ENCODE measurements around the gene IRF6. TPM values are rescaled to one million over a fixed set of nuclear protein-coding genes. Genes with fewer than 3 reads are reported as not detected.

IRF6 gene
- 38.1 to 43.1 TPM (median 39.9 TPM) in 3 replicates for total RNA-seq

DNA sequence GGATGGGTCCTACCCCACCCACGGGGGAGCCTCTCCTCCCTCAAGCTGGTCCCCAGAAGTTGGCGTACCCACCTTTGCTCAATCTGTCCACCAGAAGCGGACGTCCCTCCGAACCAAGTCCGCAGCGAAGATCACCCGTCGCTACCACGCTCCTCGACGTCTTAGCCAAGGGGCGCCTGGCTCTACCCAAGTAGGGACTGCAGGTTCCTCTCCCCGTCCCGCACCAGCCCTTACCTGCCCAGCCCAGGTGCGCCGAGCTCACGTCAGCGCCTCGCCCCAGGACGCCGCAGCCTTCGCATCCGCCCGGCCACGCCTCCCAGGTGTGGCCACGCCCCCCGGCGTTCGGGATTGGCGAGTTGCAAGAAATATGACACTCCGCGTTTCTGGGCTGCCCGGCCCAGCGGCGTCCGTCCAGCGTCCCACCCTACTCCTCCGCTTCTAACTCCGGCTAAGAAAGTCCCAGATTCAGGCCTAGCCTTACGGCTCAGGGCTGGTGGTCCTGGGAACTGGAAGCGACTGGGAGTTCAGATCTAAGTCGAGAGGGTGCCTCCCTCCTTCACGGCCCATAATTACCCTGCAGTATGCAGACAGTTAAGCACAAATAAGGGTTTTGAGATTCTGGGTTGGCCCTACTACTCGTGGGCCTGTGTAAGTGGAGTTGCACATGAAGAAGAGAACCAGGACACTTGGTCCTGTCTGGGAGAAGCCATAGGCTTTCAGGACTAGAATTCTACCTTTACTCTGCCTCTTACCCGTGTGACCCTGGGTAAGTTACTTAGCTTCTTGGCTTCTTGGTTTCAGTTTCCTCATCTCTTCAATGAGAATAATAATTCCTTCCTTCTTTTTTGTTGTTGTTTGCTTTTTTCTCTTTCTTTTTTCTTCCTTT, at the start of gene IRF6:
TSS of gene IRF6 (minus strand) at position 268 of the 886 bp plus-strand sequence. CDS start 4,729 bp downstream, outside the sequence.
- H3K4me1 Mint-ChIP-seq = peaks cover 49% of the 10 kb centered on the region
- TF ChIP-seq, protein P1, sequence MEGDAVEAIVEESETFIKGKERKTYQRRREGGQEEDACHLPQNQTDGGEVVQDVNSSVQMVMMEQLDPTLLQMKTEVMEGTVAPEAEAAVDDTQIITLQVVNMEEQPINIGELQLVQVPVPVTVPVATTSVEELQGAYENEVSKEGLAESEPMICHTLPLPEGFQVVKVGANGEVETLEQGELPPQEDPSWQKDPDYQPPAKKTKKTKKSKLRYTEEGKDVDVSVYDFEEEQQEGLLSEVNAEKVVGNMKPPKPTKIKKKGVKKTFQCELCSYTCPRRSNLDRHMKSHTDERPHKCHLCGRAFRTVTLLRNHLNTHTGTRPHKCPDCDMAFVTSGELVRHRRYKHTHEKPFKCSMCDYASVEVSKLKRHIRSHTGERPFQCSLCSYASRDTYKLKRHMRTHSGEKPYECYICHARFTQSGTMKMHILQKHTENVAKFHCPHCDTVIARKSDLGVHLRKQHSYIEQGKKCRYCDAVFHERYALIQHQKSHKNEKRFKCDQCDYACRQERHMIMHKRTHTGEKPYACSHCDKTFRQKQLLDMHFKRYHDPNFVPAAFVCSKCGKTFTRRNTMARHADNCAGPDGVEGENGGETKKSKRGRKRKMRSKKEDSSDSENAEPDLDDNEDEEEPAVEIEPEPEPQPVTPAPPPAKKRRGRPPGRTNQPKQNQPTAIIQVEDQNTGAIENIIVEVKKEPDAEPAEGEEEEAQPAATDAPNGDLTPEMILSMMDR (IDR thresholded peaks at IDR 0.05; ENCODE audit: unreplicated experiment) = no peak
- H3K36me3 Mint-ChIP-seq = no peaks in the 10 kb centered on the region
- H3K27ac Mint-ChIP-seq = peak within 1 kb of the TSS; percentile 98
- H3K4me3 Mint-ChIP-seq = peak within 1 kb of the TSS; percentile 92
- no peaks in the 10 kb centered on the region for H3K9me3 Mint-ChIP-seq
- DNase-seq (ENCODE audit: low spot score in 2 of 2, unreplicated experiment in 2 of 2) = peak; percentile 91 to 94
- H3K27me3 Mint-ChIP-seq (ENCODE audit: low read depth) = peaks cover 10% of the 10 kb centered on the region

DNA sequence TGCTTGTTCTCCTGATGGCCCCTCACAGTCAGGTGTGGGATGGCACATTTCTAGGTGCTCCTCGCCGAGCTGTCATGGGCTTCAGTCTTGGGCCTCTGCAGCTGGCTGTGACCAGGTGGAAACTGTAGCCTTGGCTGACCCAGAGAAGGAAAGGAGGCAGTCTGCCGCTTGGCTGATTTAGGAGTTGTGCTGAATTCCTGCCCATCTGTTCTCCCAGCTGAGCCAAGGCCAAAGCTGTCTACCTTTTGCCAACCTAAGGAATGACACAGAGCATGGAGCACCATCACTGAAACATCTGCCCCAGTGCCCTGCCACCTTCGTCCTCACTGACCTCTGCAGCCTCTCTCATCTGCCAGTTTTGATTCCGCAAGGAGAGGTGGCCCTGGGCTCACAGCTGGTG, 49.7 kb upstream of the IRF6 start:
- TF ChIP-seq, protein P1 (IDR thresholded peaks at IDR 0.05; ENCODE audit: unreplicated experiment) = no peak
- no peak for DNase-seq (ENCODE audit: low spot score in 2 of 2, unreplicated experiment in 2 of 2)
- Mint-ChIP-seq H3K9me3 (no peaks in the 10 kb centered on the region), H3K36me3 (peaks cover 15% of the 10 kb centered on the region), H3K4me1 (no peaks in the 10 kb centered on the region), H3K27me3 (ENCODE audit: low read depth) (no peaks in the 10 kb centered on the region), H3K27ac (no peak overlapping the region), H3K4me3 (no peak overlapping the region)

DNA sequence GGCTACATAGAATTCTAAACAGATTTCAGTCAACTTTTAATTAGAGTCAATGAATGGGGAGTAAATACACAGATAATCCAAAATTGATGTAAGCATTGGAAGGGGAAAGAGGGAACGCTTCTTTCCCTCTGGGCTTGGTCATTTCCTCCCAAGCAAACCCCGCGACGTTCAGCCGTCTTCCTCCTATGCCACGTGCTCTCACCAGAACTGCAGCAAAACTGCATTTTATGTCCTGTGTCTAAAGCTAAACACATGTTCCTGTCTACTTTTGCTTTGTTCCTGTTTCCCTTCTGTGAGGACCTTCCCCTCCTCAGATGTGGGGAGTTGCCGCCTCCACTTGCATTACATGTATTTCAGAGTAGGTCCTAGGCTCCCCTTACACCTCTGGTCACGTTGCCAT, 49.1 kb upstream of the IRF6 start:
- peaks cover 15% of the 10 kb centered on the region for H3K36me3 Mint-ChIP-seq
- no peak for DNase-seq (ENCODE audit: low spot score in 2 of 2, unreplicated experiment in 2 of 2)
- H3K4me1 Mint-ChIP-seq = no peaks in the 10 kb centered on the region
- H3K9me3 Mint-ChIP-seq = no peaks in the 10 kb centered on the region
- TF ChIP-seq, protein P1 (IDR thresholded peaks at IDR 0.05; ENCODE audit: unreplicated experiment) = no peak
- H3K27me3 Mint-ChIP-seq (ENCODE audit: low read depth) = no peaks in the 10 kb centered on the region
- H3K27ac Mint-ChIP-seq = no peak overlapping the region
- no peak overlapping the region for H3K4me3 Mint-ChIP-seq

DNA sequence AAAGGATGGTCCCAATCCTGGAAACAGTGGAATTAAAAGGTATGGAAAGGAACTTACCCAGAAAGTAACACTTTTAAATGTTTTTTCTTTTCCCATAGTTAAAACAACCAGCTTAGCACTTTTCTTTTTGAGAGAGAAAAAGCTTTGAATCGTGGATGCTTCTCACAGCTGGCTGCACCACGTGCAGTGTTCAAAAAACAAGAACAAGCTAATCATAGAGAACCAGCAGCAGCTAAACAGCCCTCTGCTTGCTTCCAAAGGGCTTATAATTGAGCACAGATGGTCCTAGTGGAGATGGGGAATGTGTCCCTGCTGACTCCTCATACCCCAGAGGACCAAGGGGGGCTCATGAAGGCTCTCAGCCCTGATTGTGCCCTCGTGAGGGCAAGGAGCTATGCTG, 48.3 kb upstream of the IRF6 start:
- Mint-ChIP-seq H3K4me3 (no peak overlapping the region), H3K27ac (no peak overlapping the region), H3K27me3 (ENCODE audit: low read depth) (no peaks in the 10 kb centered on the region), H3K36me3 (peaks cover 15% of the 10 kb centered on the region), H3K9me3 (no peaks in the 10 kb centered on the region), H3K4me1 (no peaks in the 10 kb centered on the region)
- TF ChIP-seq, protein P1 (IDR thresholded peaks at IDR 0.05; ENCODE audit: unreplicated experiment) = no peak
- DNase-seq (ENCODE audit: low spot score in 2 of 2, unreplicated experiment in 2 of 2) = no peak

GRCh38 chr1:209853676-209854075, 47.7 kb upstream of the IRF6 start:
- Mint-ChIP-seq H3K27ac (no peak overlapping the region), H3K36me3 (peaks cover 15% of the 10 kb centered on the region), H3K4me3 (no peak overlapping the region), H3K4me1 (no peaks in the 10 kb centered on the region), H3K27me3 (ENCODE audit: low read depth) (no peaks in the 10 kb centered on the region), H3K9me3 (no peaks in the 10 kb centered on the region)
- TF ChIP-seq, protein P1 (IDR thresholded peaks at IDR 0.05; ENCODE audit: unreplicated experiment) = no peak
- DNase-seq (ENCODE audit: low spot score in 2 of 2, unreplicated experiment in 2 of 2) = no peak

Data from mesothelial cell of epicardium (in vitro differentiated cells).